Heart right ventricle (tissue), 16 donors: ENCODE measurements around the gene HTRA3. TPM values are rescaled to one million over a fixed set of nuclear protein-coding genes. Genes with fewer than 3 reads are reported as not detected.
A peak's percentile ranks its signal among the peaks of the same experiment; 100 is the strongest.

ENCODE experiments used
- ATAC-seq, 8 donors: fragments of 200-7000 bp; cut with Tn5 transposase; one replicate each; pipeline ENCODE4 v1.9.1; 2020; ENCODE audit warnings: mild to moderate bottlenecking in 8 of 8, moderate library complexity in 8 of 8, moderate number of reproducible peaks in 1 of 8
- DNase-seq, 2 donors: peaks; one replicate each; pipeline ENCODE4 v3.0.0-alpha.2; 2020
- H3K27ac ChIP-seq, 10 donors: fragments of 200-600 bp; sonication (generic) in 2 of 10; one replicate each; pipeline versions ENCODE4 v1.5.0 to v1.8.0; 2020 to 2022; ENCODE audit warnings: mild to moderate bottlenecking in 3 of 10
- H3K27me3 ChIP-seq, 7 donors: fragments of 200-600 bp; one replicate each; pipeline ENCODE4 v1.8.0; 2021 to 2022; ENCODE audit warnings: mild to moderate bottlenecking in 2 of 7
- H3K36me3 ChIP-seq, 9 donors: fragments of 200-600 bp; sonication (generic) in 1 of 9; one replicate each; pipeline versions ENCODE4 v1.5.0 to v1.8.0; 2020 to 2022; ENCODE audit warnings: mild to moderate bottlenecking in 2 of 9
- H3K4me1 ChIP-seq, 9 donors: fragments of 200-600 bp; sonication (generic) in 1 of 9; one replicate each; pipeline versions ENCODE4 v1.5.0 to v1.8.0; 2020 to 2022; ENCODE audit warnings: mild to moderate bottlenecking in 4 of 9
- H3K4me3 ChIP-seq, 10 donors: fragments of 200-600 bp; sonication (generic) in 2 of 10; one replicate each; pipeline versions ENCODE4 v1.5.0 to v1.8.0; 2020 to 2022; ENCODE audit warnings: mild to moderate bottlenecking in 7 of 10, moderate library complexity in 2 of 10
- H3K9me3 ChIP-seq, 11 donors: fragments of 200-600 bp in 10 of 11; sonication (generic) in 2 of 11; one replicate each; pipeline versions ENCODE4 v1.5.0 to v1.8.0; 2013 to 2022; ENCODE audit warnings: mild to moderate bottlenecking in 2 of 11, control low read depth in 1 of 11, moderate library complexity in 1 of 11
- WGBS, 2 donors: extraction: QIAGEN DNeasy Blood & Tissue Kit; methylation state at CpG; one replicate each; pipeline ENCODE4 v1.1.7; 2013; ENCODE audit warnings: inconsistent platforms in 1 of 2; 5-methylcytosine and 5-hydroxymethylcytosine counted together
- intact Hi-C, 10 donors: fragments of 100-400 bp; cut with DNase I; formaldehyde crosslinking; loops; one replicate each; pipeline versions ENCODE4 v1.11.1 to v1.14.2; 2022
- polyA plus RNA-seq, 2 donors: library from polyadenylated mRNA; stranded (reverse); fragments of 200-250 nt; gene quantifications; one replicate each; pipeline ENCODE4 v1.2.3, GENCODE V29; 2013
- total RNA-seq, 10 donors: library from RNA; stranded (reverse); fragmentation: NEBNext Ultra II Directional in 3 of 10; extraction: Animal tissue kit (Norgen Biotek cat#: 25700) in 3 of 10; gene quantifications; one replicate each; pipeline versions ENCODE4 v1.2.1 to v1.2.4, GENCODE V29; 2021 to 2023
- TF ChIP-seq, protein P1 (sequence below), 9 donors: fragments of 200-600 bp; sonication (generic) in 2 of 9; IDR thresholded peaks; one replicate each; pipeline versions ENCODE4 v1.5.0 to v1.8.0; 2021 to 2022; ENCODE audit warnings: antibody characterized with exemption in 9 of 9, mild to moderate bottlenecking in 5 of 9, moderate library complexity in 1 of 9
- donor health status: Arrhythmogenic right ventricular cardiomyopathy.
- donor health status: ischemic (EF 13 %, LVEDD 7.1; RV severe dilation, severe dysfunction).
- donor health status: healthy with polysubstance abuse.
- donor health status: DM: no; HTN: yes; CAD: no.
- donor health status: DM: no; HTN: no; CAD: no.
- donor health status: ischemic (EF 25% LVEDD 6.9; RV normal size, moderate dysfunction).
- donor health status: ischemic (EF 25% LVEDD 5.7; RV mildly dilated, moderate dysfunction).
- donor health status: healthy.
- donor health status: DM: yes; HTN: yes; CAD: no.
- donor health status: Ischemic cardiomyopathy.
- donor health status: ischemic (EF 35%, LVEDD 5.7; RV mildly dilated, moderate dysfunction).
- donor health status: nonischemic (EF 11% LVEDD 7.7; RV severe dilation, severe dysfunction).
- donor health status: DM: yes; HTN: yes; CAD: no.
- donor health status: PGD.
- donor health status: ischemic (EF 29% LVEDD 5.4; RV normal size, mild dysfunction).
- donor health status: nonischemic (EF 23%, LVEDD 6.1; RV moderate dilation, normal function).

HTRA3 gene
- total and polyA plus RNA-seq, 12 donors = 20.2 to 82.5 (median 54.2) TPM

DNA sequence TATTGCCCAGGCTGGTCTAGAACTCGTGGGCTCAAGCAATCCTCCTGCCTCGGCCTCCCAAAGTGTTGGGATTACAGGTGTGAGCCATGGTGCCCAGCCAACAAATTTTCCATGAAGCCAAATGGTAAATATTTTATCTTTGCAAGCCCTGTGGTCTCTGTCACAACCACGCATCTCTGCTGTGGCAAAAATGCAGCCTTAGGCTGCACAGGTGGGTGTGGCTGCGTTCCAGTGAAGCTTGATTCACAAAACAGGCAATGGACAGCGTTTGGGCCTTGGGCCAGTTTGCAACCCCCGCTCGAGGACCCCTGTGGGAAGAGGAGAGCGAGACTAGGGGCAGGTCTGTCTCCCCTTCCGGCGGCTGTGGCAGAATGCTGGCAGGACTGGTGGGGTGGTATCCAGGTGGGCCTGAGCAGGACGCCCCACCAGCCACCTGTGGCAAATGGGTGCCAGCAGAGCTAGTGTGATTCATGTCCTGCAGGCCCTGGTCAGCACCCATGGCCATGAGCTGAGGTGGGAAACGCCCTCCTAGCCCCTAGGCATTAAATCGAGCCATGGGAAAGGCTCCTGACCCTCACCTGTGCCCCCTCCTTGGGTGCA is 19.7 kb downstream of the HTRA3 start:
- TF ChIP-seq, protein P1, sequence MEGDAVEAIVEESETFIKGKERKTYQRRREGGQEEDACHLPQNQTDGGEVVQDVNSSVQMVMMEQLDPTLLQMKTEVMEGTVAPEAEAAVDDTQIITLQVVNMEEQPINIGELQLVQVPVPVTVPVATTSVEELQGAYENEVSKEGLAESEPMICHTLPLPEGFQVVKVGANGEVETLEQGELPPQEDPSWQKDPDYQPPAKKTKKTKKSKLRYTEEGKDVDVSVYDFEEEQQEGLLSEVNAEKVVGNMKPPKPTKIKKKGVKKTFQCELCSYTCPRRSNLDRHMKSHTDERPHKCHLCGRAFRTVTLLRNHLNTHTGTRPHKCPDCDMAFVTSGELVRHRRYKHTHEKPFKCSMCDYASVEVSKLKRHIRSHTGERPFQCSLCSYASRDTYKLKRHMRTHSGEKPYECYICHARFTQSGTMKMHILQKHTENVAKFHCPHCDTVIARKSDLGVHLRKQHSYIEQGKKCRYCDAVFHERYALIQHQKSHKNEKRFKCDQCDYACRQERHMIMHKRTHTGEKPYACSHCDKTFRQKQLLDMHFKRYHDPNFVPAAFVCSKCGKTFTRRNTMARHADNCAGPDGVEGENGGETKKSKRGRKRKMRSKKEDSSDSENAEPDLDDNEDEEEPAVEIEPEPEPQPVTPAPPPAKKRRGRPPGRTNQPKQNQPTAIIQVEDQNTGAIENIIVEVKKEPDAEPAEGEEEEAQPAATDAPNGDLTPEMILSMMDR (IDR thresholded peaks at IDR 0.05) = no peak
- Histone ChIP-seq H3K27ac (no peak overlapping the region), H3K4me3 (no peak overlapping the region), H3K9me3 (no peaks in the 10 kb centered on the region), H3K27me3 (no peaks in the 10 kb centered on the region), H3K4me1 (peaks cover 2 to 27% (median 14%) of the 10 kb centered on the region in 9 donors), H3K36me3 (peaks cover 0 to 62% (median 0%) of the 10 kb centered on the region in 9 donors)
- no peak for DNase-seq
- WGBS, 2 donors = 84 to 85% methylated on average over 13 of the region's 13 CpGs
- intact Hi-C loops = no loop called here
- ATAC-seq = no peak

DNA sequence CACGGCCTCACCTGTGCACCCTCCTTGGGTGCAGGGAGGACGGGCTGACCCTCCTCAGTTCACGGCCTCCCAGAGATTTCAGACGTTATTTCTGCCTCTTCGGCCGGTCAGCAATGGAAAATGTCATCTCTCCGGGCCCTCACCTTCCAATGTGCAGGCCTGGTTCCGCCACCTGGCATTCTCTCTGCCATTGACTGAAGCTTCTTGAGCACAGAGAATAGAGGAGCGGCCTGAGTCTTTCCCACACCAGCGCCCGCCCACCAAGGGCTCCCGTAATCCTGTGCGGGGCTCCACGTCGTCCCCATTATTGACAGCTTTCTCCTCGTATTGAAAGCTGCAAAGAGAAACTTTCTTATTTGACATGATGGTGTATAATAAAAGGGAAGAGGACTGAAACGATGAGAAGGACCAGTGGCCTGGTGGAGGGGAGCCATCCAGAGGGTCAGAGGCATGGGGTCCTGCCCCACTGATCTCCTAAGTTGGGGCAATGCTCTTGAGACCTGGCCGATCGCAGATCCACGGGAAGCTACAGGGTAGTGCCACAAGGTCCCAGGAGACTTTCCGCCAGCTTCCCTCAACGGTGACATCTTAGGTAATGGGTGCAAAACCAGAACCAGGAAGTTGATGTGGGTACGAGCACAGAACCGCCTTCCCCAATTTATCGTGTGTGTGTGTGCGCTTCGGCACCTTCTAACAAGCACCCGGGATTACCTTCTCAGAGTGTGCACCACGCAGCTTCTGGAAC is 20.6 kb downstream of the HTRA3 start:
- H3K27ac ChIP-seq = no peak overlapping the region
- intact Hi-C loops = no loop called here
- no peaks in the 10 kb centered on the region for H3K27me3 ChIP-seq
- ATAC-seq (no peak), DNase-seq (no peak)
- WGBS, 2 donors = 92% methylated on average over 29 of the region's 29 CpGs
- H3K4me1 ChIP-seq = peaks cover 2 to 20% (median 11%) of the 10 kb centered on the region in 9 donors
- peaks cover 0 to 66% (median 0%) of the 10 kb centered on the region in 9 donors for H3K36me3 ChIP-seq
- TF ChIP-seq, protein P1 (IDR thresholded peaks at IDR 0.05) = no peak
- no peaks in the 10 kb centered on the region for H3K9me3 ChIP-seq
- H3K4me3 ChIP-seq = no peak overlapping the region

DNA sequence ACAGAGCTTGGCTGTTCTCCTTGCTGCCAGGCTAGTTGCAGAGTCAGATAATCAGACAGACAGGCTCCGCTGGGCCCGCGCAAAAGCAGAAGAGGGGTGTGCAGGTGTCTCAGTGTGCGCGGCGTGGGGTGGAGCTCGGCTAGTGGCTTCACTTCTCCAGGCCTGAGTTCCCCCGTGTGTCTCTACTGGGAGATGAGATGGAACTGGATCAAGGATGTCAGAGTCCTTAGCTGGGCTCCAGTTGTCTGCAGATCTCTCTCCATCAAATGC is 21.1 kb downstream of the HTRA3 start:
- TF ChIP-seq, protein P1 (IDR thresholded peaks at IDR 0.05) = no peak
- intact Hi-C loops = no loop called here
- Histone ChIP-seq H3K4me3 (no peak overlapping the region), H3K36me3 (peaks cover 0 to 71% (median 0%) of the 10 kb centered on the region in 9 donors), H3K27me3 (no peaks in the 10 kb centered on the region), H3K27ac (no peak overlapping the region), H3K9me3 (no peaks in the 10 kb centered on the region), H3K4me1 (peaks cover 2 to 15% (median 6%) of the 10 kb centered on the region in 9 donors)
- DNase-seq = peak in 1 of 2 donors; percentile 8
- no peak for ATAC-seq
- WGBS, 2 donors = 78 to 90% methylated on average over 8 of the region's 8 CpGs

DNA sequence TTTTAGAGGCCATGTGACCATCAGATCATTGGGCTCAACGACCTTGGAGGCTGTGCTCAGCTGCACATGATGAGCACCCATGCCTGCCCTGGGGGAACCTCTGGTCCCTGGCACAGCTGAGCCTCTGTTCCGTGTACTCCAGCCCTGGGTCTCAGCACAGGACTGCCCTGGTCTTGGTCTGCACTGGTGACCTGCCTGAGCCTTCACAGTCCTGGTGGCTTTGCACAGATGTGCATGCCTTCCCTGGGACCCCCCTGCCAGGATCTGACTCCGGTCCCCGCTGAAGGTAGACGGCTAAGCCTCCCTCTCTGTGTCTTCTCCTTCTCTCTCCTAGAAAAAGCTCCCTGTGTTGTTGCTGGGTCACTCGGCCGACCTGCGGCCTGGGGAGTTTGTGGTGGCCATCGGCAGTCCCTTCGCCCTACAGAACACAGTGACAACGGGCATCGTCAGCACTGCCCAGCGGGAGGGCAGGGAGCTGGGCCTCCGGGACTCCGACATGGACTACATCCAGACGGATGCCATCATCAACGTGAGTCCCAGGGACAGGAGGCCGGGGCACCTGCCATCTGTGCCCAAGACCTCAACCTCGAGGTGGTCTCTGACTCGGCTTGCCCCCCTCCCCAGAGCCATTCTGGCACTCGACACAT is 21.6 kb downstream of the HTRA3 start:
- Histone ChIP-seq H3K4me1 (peaks cover 0 to 10% (median 3%) of the 10 kb centered on the region in 9 donors), H3K36me3 (peaks cover 0 to 76% (median 0%) of the 10 kb centered on the region in 9 donors), H3K27me3 (no peaks in the 10 kb centered on the region), H3K9me3 (no peaks in the 10 kb centered on the region), H3K27ac (no peak overlapping the region), H3K4me3 (no peak overlapping the region)
- ATAC-seq (no peak), DNase-seq (no peak)
- TF ChIP-seq, protein P1 (IDR thresholded peaks at IDR 0.05) = no peak
- intact Hi-C loops = no loop called here
- 86 to 88% methylated on average over 21 of the region's 21 CpGs for WGBS, 2 donors
